HG03045 (cell line): Measurements from ENCODE around the gene TSPAN14.
"Not testable (repeated sequence)": the region's sequence is repeated elsewhere in the genome, so short reads cannot be mapped to it uniquely, and the experiment has no call there.

Experiments used
- ATAC-seq: cut with Tn5 transposase; IDR thresholded peaks from one replicate; pipeline ENCODE4 v1.9.1; 2021; ENCODE audit warnings: mild to moderate bottlenecking, moderate library complexity; ENCODE audit not compliant: unreplicated experiment

TSPAN14 gene

DNA sequence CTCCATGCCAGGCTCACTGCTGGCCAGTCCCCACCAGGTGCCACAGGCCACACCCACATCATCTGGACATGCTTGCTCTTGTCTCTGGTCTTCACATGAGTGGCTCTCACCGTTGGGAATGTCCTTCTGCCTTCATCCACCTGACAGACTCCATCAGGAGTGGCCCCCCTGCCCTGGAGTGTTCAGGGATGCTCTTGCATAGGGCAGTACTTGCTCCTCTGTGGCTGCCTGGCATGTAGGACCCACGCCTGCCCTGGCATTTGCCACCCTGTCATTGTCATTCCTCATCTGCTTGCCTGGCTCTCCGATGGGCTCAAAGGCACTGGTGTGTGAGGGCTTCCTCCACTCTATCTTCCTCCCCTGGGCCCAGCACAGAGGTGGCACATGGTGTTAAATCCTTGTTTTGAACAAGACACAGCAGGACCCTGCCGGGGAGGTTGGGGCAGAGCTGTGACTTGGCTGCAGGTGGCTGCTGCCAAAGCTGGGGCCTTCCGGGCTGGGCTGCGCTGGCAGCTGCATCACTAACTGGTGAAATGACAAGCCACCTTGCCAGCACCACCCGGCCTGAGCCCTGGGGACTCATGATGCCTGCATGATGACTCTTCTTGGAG lies 85.4 kb downstream of the TSPAN14 start:
- no peak for ATAC-seq

- no peak for ATAC-seq
Measured at GRCh38 chr10:80540136-80540535, 86.0 kb downstream of the TSPAN14 start.

DNA sequence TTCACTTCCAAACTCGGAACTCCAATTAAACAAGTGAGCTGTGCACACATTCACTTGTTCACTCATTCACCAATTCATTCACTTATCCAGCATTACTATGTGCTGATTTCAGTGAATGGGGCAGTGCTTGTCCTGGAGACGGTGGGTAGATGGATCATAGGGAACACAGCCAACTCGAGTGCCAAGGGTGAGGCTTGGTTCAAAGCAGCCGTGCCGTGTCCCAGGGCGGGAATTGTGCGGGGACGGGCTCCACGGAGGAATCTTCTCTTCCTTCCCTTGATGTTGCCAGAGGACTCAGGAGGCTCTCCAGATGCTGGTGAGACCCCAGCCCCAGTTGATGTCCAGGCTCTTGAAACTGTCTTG lies 86.5 kb downstream of the TSPAN14 start:
- ATAC-seq: no peak

DNA sequence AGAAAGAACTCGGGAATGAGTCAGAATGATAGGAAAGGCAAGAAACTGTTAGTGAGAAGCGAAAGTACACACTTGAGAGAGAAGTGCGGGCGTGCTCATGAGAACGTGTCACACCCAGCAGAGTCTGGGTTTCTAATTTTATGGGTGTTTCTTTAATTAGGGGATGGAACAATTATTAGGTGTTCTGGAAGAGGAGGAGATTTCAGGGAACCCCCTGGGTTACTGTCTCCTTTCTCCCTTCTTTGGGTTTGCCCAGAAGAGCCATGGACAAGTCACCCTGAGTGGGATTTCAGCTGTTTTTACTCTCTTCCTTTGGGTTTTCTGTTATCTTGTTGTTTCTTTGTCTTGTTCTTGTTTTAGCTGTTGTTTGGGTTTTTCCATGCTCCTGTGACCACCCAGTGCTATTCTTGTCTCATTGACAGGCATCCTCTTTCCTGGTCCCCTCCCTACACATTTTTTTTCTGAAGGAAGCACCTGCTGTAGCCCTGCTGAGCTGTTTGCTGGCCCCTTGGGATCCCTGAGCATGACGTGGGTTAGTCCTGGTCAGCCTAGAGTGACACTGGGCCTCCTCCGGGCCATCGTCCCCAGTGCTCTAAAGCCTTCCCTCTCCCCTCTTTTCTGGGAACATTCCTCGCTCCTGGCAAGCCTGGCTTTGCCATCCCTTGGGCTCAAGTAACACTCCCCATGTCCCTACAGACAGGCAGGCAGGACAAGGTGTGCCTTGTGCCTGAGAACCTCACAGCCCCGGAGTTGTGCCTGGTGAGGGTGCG lies 87.1 kb downstream of the TSPAN14 start:
- ATAC-seq: peak; percentile 60

DNA sequence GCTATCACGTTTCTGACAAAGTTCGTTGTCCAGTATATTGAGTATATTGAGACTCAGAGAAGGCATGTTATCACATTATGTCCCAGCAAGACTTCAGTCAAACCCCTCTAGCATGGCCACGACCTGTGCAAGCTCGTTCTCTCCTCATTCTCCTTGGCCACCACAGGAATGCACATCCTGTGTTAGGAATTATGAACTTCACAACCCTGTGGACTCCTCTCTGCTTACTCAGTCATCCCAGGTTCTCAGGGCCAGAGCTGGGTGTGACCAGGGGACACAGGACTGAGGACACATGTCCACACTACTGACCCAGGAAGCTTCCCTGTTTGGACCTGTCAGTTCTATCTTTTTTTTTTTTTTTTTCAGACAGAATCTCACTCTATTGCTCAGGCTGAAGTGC lies 87.9 kb downstream of the TSPAN14 start:
- ATAC-seq: no peak

DNA sequence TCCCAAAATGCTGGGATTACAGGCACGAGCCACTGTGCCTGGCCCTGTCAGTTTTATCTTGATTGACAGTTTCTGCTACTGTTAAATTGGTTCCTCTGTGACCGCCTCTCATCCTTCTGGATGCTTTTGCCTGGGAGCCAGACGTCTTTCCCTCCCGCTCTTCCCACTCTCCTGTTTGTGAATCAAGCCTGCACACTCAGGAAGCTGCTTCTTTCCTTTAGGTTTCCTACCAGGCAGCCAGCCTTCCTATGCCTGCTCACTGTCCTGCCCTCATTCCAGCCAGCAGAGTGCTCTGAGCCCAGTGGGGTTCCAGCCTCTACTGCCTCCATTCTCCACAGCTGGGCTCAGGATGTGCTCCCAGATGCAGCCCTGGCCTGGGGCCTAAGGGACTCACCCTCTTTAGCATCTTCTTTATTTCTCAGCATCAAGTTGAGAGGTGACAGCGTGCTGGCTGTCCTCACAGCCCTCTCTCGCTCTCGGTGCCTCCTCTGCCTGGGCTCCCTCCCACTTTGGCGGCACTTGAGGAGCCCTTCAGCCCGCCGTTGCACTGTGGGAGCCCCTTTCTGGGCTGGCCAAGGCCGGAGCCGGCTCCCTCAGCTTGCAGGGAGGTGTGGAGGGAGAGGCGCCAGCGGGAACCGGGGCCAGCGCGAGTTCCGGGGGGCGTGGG lies 88.7 kb downstream of the TSPAN14 start:
- ATAC-seq: no peak

DNA sequence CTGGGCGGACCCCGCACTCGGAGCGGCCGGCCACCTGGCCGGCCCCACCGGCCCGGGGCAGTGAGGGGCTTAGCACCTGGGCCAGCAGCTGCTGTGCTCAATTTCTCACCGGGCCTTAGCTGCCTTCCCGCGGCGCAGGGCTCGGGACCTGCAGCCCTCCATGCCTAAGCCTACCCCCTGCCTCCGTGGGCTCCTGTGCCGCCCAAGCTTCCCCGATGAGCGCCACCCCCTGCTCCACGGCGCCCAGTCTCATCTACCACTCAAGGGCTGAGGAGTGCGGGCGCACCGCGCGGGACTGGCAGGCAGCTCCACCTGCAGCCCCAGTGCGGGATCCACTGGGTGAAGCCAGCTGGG lies 89.2 kb downstream of the TSPAN14 start:
- ATAC-seq: not testable (repeated sequence)

DNA sequence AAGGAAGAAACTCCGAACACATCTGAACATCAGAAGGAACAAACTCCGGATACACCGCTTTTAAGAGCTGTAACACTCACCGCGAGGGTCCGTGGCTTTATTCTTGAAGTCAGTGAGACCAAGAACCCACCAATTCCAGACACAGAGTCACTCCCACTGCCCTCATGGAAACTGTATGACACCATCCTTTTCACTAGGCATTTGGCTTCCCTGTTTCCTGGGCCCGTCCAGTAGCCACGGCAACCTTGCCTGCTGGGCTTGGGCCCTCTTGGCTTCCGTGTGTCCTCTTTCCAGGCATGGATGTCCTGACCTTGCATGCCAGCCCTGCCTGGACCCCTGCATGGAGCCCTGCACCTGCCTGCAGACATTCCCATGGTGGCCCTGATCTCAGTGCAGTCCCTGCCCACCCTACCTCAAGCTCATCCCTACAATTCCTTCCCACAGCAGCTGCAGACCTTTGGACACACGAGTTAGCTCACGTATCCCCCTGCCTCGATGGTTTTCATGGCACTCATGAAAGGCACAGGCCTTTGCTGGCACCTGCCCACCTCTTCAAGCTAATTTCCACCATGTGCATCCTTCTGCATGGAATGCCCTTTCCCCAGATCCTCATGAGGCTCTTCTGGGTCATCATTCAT lies 90.3 kb downstream of the TSPAN14 start:
- ATAC-seq: no peak

DNA sequence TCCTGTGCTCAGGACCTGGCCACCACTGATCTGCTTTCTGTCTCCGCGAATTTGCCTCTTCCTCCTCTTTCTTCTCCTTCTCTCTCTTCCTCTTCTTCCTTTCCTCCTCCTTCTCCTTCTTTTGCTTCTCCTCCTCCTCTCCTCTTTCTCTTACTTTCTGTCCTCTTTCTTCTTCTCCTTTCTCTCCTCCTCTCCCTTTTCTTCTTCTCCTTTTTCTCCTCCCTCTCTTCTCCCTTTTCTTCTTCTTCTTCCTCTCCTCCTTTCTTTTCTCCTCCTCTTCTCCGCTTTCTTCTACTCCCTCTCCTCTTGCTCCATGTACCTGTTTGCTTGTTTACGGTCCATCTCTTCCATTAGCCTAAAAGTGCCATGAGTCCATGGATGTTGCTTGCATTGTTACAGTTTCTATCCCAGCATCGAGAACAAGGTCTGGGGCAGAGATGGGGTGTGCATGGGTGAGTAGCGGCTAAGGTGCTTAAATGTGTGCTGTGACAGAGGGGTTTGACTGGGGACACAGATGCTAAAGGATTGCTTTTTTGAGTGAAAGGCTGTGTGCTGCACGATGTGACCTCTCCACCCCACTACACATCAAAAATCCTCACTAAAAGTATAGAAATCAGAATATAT lies 91.3 kb downstream of the TSPAN14 start:
- no peak for ATAC-seq

DNA sequence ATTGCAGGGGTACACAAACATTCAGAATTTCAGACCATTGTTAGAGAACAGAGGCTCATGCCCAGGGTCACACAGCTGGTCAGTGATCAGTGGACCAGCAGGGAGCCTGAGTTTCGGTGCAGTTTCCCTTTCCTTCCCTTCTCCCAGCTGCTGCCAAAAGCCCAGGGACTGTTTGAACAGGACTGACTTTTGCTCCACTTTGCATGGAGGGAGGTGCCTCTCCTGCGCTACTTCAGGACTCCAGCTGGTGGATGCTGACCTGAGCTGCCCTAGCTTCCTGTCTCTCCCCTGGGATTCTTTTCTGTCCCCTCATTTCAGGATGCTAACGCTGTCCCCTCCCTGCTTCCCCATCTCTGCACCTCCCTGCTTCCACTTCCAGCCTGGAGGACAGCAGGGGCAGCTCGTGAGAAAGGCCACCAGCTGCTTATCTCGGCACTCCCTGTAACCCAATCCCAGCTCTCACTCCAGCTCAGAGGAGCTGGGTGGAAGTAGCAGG lies 98.1 kb downstream of the TSPAN14 start:
- no peak for ATAC-seq

- ATAC-seq: no peak
Measured at GRCh38 chr10:80553436-80553835, 99.3 kb downstream of the TSPAN14 start.

DNA sequence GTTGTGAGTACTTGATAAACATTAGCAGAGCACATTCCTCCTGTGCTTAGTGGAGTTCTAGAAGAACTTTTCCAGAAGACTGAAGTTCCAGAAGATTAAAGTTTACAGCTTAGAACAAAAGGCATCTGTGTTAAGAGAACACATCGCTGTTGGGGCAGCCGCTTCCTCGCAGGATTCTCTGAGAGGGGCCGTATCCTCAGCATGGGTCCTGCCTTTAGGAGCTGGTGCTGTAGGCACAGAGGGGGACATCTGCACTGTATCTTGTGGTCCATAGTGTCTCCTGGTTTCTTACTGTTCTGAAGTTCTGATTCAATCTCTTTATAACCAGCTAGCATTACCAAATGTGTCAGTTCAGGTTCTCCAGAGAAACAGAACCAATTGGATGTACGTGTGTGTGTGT lies 99.9 kb downstream of the TSPAN14 start:
- no peak for ATAC-seq

- no peak for ATAC-seq
Measured at GRCh38 chr10:80555415-80555814, 101.3 kb downstream of the TSPAN14 start.

DNA sequence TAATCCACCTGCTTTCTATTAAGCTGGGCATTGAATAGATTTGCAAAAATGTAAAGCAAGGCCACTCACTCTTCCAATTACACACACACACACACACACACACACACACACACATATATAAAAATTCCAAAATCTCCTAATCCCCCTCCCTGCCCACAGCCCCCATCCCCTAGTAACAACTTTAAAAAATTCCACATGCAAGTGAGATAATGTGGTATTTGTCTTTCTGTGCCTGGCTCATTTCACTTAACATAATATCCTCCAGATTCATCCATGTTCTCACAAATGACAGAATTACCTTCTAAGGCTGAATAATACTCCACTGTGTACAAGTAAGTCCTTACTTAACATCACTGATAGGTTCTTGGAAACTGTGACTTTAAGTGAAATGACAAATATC lies 107.8 kb downstream of the TSPAN14 start:
- no peak for ATAC-seq

DNA sequence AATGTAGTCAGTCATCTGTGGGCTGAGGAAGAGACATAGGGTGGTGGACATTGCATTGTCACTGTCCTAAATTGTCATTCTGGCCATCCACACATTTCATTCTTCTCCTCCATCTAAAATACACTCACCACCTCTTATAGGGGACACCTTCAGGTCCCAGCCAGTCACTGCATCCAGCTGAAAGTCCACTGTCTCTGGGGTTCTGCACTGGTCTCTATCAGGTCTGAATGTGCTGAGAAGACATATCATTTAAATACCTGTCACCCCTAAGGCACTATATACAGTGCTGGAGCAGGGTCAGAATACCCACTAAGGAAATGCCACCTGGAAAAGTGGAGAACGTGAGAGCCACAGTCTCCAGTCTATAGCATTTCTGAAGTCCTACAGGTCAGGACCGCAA lies 113.2 kb downstream of the TSPAN14 start:
- no peak for ATAC-seq

DNA sequence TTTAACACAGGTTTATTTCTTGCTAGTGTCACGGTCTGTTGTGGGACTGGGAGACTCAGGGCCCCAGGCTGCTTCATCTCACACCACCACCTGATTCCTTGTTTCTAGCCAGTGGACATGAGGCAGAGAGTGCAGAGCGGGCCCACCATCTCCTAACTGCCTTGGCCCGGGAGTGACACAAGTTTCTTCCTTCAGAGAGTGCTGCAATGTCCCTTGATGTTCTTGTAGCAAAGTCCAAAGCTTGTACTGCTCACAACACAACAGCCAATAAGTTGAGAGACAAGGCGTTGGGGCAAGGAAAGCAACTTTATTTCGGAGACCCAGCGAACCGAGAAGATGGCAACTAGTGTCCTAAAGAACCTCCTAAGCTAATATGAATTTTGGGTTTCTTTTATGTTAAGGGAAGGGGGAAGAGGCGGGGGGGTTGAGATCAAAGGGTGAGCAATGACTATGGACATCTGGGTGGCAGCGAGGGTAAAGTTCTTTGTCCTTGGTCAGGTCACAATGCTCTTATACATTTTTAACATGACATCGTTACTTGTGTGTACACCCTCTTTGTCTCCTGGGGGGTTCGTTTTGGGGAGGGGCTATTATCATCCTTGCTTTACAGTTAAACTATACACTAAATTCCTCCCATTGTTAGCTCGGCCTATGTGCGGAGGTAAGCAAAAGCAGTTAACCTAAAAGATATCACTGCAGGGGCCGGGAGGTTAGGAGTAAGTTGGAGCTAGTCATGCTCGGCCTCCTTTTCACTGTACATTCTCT lies 115.2 kb downstream of the TSPAN14 start:
- ATAC-seq: no peak

DNA sequence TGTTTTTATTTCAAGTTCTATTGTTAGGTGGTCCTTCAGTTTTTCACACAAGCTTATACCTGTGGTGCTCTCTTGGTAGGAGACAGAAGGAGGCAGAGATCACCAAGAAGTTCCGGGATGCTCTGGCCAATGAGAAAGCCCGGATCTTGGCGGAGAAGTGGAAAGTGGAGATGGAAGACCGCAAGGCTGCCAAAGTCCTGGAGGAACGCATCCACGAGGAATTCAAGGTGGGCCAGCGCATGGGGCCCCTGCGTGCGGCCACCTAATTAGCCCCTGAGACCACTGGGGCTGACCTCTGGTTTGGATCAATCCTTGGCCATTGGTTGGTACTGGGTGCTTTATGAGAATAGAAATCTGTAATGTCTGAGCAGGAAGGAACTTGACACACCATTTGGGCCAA lies 117.2 kb downstream of the TSPAN14 start:
- no peak for ATAC-seq

DNA sequence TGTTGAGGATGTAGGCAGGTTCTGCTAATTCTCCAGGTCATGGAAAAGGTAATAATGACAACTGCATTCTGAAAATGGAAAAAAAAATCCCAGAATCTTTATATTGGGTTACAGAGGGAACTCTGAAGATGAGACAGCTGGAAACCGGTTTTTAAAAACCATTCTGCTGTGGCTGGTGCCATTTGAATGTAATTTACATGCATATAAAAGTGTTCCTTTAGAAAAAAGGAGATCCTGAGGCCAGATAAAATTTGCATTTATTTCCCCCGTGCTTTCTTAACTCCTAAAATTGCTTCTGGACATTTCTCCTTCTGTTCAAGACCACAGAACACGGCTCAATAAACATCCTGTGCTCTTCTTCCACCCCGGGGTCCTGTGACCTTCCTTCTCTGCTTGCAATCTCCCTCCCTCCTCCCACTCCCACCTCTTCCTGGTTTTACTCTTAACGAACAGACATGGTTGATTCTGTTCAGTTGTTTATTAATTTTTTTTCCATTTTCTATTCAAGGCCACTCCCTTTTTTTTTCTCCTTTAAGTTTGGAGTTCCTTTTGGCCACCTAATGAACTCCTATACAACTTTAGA lies 125.2 kb downstream of the TSPAN14 start:
- no peak for ATAC-seq

DNA sequence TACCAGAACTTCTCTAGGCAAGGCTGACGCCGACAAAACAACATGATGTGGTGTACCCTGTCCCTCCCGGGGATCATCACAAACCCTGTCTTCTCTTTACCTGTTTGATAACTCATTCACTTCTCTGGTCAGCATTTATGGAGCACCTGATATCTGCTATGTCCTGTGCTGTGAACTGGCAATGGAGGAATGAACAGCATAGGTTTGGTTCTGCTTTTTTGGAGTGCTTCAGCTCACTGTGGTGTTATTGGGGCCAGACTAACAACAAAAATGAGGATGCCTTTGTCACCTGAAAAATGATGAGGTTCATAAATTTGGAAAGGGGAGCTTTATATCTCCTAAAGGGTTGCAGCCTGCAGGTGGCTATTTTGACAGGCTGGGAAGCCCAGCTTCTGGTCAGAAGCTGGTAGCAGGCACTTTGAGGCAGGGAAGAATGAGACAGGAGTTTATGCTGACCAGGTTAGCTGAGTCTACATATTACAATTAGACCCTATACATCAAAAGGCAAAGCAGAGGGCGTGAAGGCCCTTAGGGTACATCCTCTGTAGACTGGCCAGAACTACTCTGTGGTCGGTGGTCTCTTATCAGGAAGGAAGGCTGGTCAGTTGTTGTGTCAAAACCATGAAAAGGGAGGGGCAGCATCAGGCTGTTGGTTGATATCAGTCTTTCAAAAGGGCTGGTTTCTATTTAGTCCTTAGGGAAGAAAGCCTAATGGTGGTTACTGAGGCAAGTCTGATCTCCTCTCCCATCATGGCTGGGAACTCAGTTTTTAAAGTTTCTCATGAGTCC lies 125.9 kb downstream of the TSPAN14 start:
- ATAC-seq: no peak
